Measurements from ENCODE around the gene GGN.
A peak's percentile ranks its signal among the peaks of the same experiment; 100 is the strongest.

Gene GGN

DNA sequence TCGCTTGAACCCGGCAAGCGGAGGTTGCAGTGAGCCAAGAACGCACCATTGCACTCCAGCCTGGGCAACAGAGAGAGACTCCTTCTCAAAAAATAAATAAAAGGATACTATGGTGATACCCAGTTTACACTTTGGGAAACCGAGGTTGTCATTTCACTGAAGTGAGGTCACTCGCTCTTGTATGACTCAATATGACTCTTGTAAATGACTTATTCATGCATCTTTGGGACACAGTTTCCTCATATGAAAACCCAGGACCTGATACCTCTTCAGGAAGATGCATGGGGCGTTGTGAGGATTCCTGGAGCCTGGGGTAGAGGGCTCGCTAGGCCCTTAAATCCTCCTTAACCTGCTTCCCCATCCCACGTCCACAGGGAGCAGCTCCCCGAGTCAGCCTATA lies 9.0 kb downstream of the GGN start:
- H3K9ac ChIP-seq (ENCODE audit: low read depth, low read length, poor library complexity), result no peak overlapping the region
- DNase-seq (ENCODE audit: low spot score), result no peak
- no peak overlapping the region for H3K14ac ChIP-seq (ENCODE audit: low read length)
- no peak overlapping the region for H3K27ac ChIP-seq (replicated peaks; ENCODE audit: low read length)
- WGBS, 2 donors (ENCODE audit: extremely low coverage in 2 of 2, insufficient read length in 2 of 2, insufficient replicate concordance in 1 of 2), result no CpG with 5 or more reads among the region's 10 CpGs
- no peak overlapping the region for H3K23ac ChIP-seq (ENCODE audit: low read depth, low read length, poor library complexity)
- H3K18ac ChIP-seq (ENCODE audit: low read length), result no peak overlapping the region
- no peak overlapping the region for H2AK5ac ChIP-seq (ENCODE audit: low read depth, low read length)
- no peak overlapping the region for H2BK15ac ChIP-seq (ENCODE audit: low read length)
- no peaks in the 10 kb centered on the region for H3K9me3 ChIP-seq (replicated peaks in 1 of 2; ENCODE audit: control insufficient read depth in 2 of 2, insufficient read depth in 1 of 2, low read depth in 1 of 2, low read length in 2 of 2)
- no peak overlapping the region for H4K91ac ChIP-seq (ENCODE audit: low read depth, low read length, poor library complexity)
- H2BK5ac ChIP-seq (ENCODE audit: low read length), result no peak overlapping the region
- no peak overlapping the region for H3K4ac ChIP-seq (ENCODE audit: low read length)
- no peak overlapping the region for H4K8ac ChIP-seq (ENCODE audit: low read depth, low read length)
- no peak overlapping the region for H2AFZ ChIP-seq (ENCODE audit: low read length)
- peaks cover 38 to 70% of the 10 kb centered on the region in 2 donors for H3K36me3 ChIP-seq (replicated peaks in 1 of 2; ENCODE audit: control insufficient read depth in 2 of 2, insufficient read depth in 2 of 2, low read length in 2 of 2)
- no peaks in the 10 kb centered on the region for H3K27me3 ChIP-seq (ENCODE audit: control insufficient read depth in 3 of 3, insufficient read depth in 3 of 3, low read depth in 1 of 3, low read length in 3 of 3)
- no peak overlapping the region for H2BK120ac ChIP-seq (ENCODE audit: low read depth, low read length)
- peaks cover 8 to 9% of the 10 kb centered on the region in 2 donors for H3K4me1 ChIP-seq (ENCODE audit: control insufficient read depth in 2 of 2, insufficient read depth in 1 of 2, low read depth in 1 of 2, low read length in 2 of 2)
- no peak overlapping the region for H2BK12ac ChIP-seq (ENCODE audit: low read length)
- no peak overlapping the region for H3K4me3 ChIP-seq (ENCODE audit: low read length in 2 of 2)
- H3K79me1 ChIP-seq (ENCODE audit: low read depth, low read length), result peaks cover 10% of the 10 kb centered on the region
- H3K4me2 ChIP-seq (ENCODE audit: insufficient read depth, low read length, poor library complexity, severe bottlenecking), result no peak overlapping the region

- Histone ChIP-seq H3K27me3 (ENCODE audit: control insufficient read depth in 3 of 3, insufficient read depth in 3 of 3, low read depth in 1 of 3, low read length in 3 of 3) (no peaks in the 10 kb centered on the region), H2BK12ac (ENCODE audit: low read length) (no peak overlapping the region), H2AK5ac (ENCODE audit: low read depth, low read length) (no peak overlapping the region), H3K18ac (ENCODE audit: low read length) (no peak overlapping the region), H3K4me3 (ENCODE audit: low read length in 2 of 2) (no peak overlapping the region), H2BK120ac (ENCODE audit: low read depth, low read length) (no peak overlapping the region), H4K8ac (ENCODE audit: low read depth, low read length) (no peak overlapping the region), H3K27ac (replicated peaks; ENCODE audit: low read length) (no peak overlapping the region), H3K4me1 (ENCODE audit: control insufficient read depth in 2 of 2, insufficient read depth in 1 of 2, low read depth in 1 of 2, low read length in 2 of 2) (peaks cover 8 to 9% of the 10 kb centered on the region in 2 donors), H4K91ac (ENCODE audit: low read depth, low read length, poor library complexity) (no peak overlapping the region), H3K9me3 (replicated peaks in 1 of 2; ENCODE audit: control insufficient read depth in 2 of 2, insufficient read depth in 1 of 2, low read depth in 1 of 2, low read length in 2 of 2) (no peaks in the 10 kb centered on the region), H3K36me3 (replicated peaks in 1 of 2; ENCODE audit: control insufficient read depth in 2 of 2, insufficient read depth in 2 of 2, low read length in 2 of 2) (peaks cover 27 to 54% of the 10 kb centered on the region in 2 donors), H2BK15ac (ENCODE audit: low read length) (no peak overlapping the region), H3K23ac (ENCODE audit: low read depth, low read length, poor library complexity) (no peak overlapping the region), H3K14ac (ENCODE audit: low read length) (no peak overlapping the region), H3K79me1 (ENCODE audit: low read depth, low read length) (peaks cover 10% of the 10 kb centered on the region), H3K4me2 (ENCODE audit: insufficient read depth, low read length, poor library complexity, severe bottlenecking) (no peak overlapping the region), H2AFZ (ENCODE audit: low read length) (no peak overlapping the region), H2BK5ac (ENCODE audit: low read length) (no peak overlapping the region), H3K4ac (ENCODE audit: low read length) (no peak overlapping the region), H3K9ac (ENCODE audit: low read depth, low read length, poor library complexity) (no peak overlapping the region)
- no CpG with 5 or more reads among the region's 4 CpGs for WGBS, 2 donors (ENCODE audit: extremely low coverage in 2 of 2, insufficient read length in 2 of 2, insufficient replicate concordance in 1 of 2)
- DNase-seq (ENCODE audit: low spot score), result no peak
These were observed 10.8 kb downstream of the GGN start for GRCh38 chr19:38377052-38377451.

DNA sequence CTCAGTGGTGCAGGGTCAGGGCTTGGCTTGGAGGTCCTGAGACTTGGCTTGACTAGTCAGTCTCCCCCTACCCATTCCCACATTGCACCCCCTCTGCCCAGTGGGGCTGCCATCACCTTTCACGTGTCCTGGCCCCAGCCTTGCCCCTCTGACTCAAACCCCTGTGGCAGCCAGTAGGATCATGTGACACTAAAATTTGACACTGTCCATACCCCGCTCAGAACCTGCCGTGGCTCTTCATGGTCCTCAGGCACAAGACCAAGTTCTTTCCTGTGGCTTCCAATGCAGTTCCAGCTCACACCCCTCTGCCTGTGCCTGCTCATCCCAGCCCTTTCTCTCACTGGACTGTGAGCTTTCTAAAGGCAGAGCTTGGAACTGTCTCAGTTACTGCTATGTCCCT lies 11.3 kb downstream of the GGN start:
- H2AK5ac ChIP-seq (ENCODE audit: low read depth, low read length), result no peak overlapping the region
- H3K9me3 ChIP-seq (replicated peaks in 1 of 2; ENCODE audit: control insufficient read depth in 2 of 2, insufficient read depth in 1 of 2, low read depth in 1 of 2, low read length in 2 of 2), result no peaks in the 10 kb centered on the region
- no peak overlapping the region for H3K18ac ChIP-seq (ENCODE audit: low read length)
- no peak overlapping the region for H3K27ac ChIP-seq (replicated peaks; ENCODE audit: low read length)
- no peak overlapping the region for H4K8ac ChIP-seq (ENCODE audit: low read depth, low read length)
- H2AFZ ChIP-seq (ENCODE audit: low read length), result no peak overlapping the region
- H2BK5ac ChIP-seq (ENCODE audit: low read length), result no peak overlapping the region
- peaks cover 0 to 4% (median 0%) of the 10 kb centered on the region in 3 experiments for H3K27me3 ChIP-seq (ENCODE audit: control insufficient read depth in 3 of 3, insufficient read depth in 3 of 3, low read depth in 1 of 3, low read length in 3 of 3)
- no peak overlapping the region for H2BK12ac ChIP-seq (ENCODE audit: low read length)
- H3K79me1 ChIP-seq (ENCODE audit: low read depth, low read length), result peaks cover 10% of the 10 kb centered on the region
- no peak overlapping the region for H3K14ac ChIP-seq (ENCODE audit: low read length)
- H4K91ac ChIP-seq (ENCODE audit: low read depth, low read length, poor library complexity), result no peak overlapping the region
- H2BK15ac ChIP-seq (ENCODE audit: low read length), result no peak overlapping the region
- no peak overlapping the region for H3K4me2 ChIP-seq (ENCODE audit: insufficient read depth, low read length, poor library complexity, severe bottlenecking)
- no CpG with 5 or more reads among the region's 3 CpGs for WGBS, 2 donors (ENCODE audit: extremely low coverage in 2 of 2, insufficient read length in 2 of 2, insufficient replicate concordance in 1 of 2)
- no peak overlapping the region for H3K9ac ChIP-seq (ENCODE audit: low read depth, low read length, poor library complexity)
- no peak for DNase-seq (ENCODE audit: low spot score)
- H3K4ac ChIP-seq (ENCODE audit: low read length), result no peak overlapping the region
- H3K23ac ChIP-seq (ENCODE audit: low read depth, low read length, poor library complexity), result no peak overlapping the region
- no peak overlapping the region for H2BK120ac ChIP-seq (ENCODE audit: low read depth, low read length)
- H3K36me3 ChIP-seq (replicated peaks in 1 of 2; ENCODE audit: control insufficient read depth in 2 of 2, insufficient read depth in 2 of 2, low read length in 2 of 2), result peaks cover 23 to 49% of the 10 kb centered on the region in 2 donors
- peaks cover 8 to 9% of the 10 kb centered on the region in 2 donors for H3K4me1 ChIP-seq (ENCODE audit: control insufficient read depth in 2 of 2, insufficient read depth in 1 of 2, low read depth in 1 of 2, low read length in 2 of 2)
- H3K4me3 ChIP-seq (ENCODE audit: low read length in 2 of 2), result no peak overlapping the region

GRCh38 chr19:38375748-38376147 lies 12.1 kb downstream of the GGN start:
- Histone ChIP-seq H2BK15ac (ENCODE audit: low read length) (no peak overlapping the region), H3K4me1 (ENCODE audit: control insufficient read depth in 2 of 2, insufficient read depth in 1 of 2, low read depth in 1 of 2, low read length in 2 of 2) (peaks cover 8 to 9% of the 10 kb centered on the region in 2 donors), H3K79me1 (ENCODE audit: low read depth, low read length) (peaks cover 10% of the 10 kb centered on the region), H3K4ac (ENCODE audit: low read length) (no peak overlapping the region), H3K9me3 (replicated peaks in 1 of 2; ENCODE audit: control insufficient read depth in 2 of 2, insufficient read depth in 1 of 2, low read depth in 1 of 2, low read length in 2 of 2) (no peaks in the 10 kb centered on the region), H3K4me2 (ENCODE audit: insufficient read depth, low read length, poor library complexity, severe bottlenecking) (peak overlapping the region; percentile 72), H3K27ac (replicated peaks; ENCODE audit: low read length) (no peak overlapping the region), H3K36me3 (replicated peaks in 1 of 2; ENCODE audit: control insufficient read depth in 2 of 2, insufficient read depth in 2 of 2, low read length in 2 of 2) (peaks cover 14 to 41% of the 10 kb centered on the region in 2 donors), H2BK12ac (ENCODE audit: low read length) (no peak overlapping the region), H2BK5ac (ENCODE audit: low read length) (no peak overlapping the region), H2BK120ac (ENCODE audit: low read depth, low read length) (no peak overlapping the region), H3K9ac (ENCODE audit: low read depth, low read length, poor library complexity) (no peak overlapping the region), H2AFZ (ENCODE audit: low read length) (no peak overlapping the region), H3K27me3 (ENCODE audit: control insufficient read depth in 3 of 3, insufficient read depth in 3 of 3, low read depth in 1 of 3, low read length in 3 of 3) (peaks cover 0 to 5% (median 0%) of the 10 kb centered on the region in 3 experiments), H4K91ac (ENCODE audit: low read depth, low read length, poor library complexity) (no peak overlapping the region), H2AK5ac (ENCODE audit: low read depth, low read length) (no peak overlapping the region), H4K8ac (ENCODE audit: low read depth, low read length) (no peak overlapping the region), H3K23ac (ENCODE audit: low read depth, low read length, poor library complexity) (no peak overlapping the region), H3K18ac (ENCODE audit: low read length) (no peak overlapping the region), H3K4me3 (ENCODE audit: low read length in 2 of 2) (peak overlapping the region; percentile 76 to 91), H3K14ac (ENCODE audit: low read length) (no peak overlapping the region)
- DNase-seq (ENCODE audit: low spot score), result no peak
- WGBS, 2 donors (ENCODE audit: extremely low coverage in 2 of 2, insufficient read length in 2 of 2, insufficient replicate concordance in 1 of 2), result no CpG with 5 or more reads among the region's 5 CpGs
